Type B pancreatic cell (in vitro differentiated cells): ENCODE data around the gene SRRM2. TPM values are rescaled to one million over a fixed set of nuclear protein-coding genes. Genes with fewer than 3 reads are reported as not detected.

ENCODE experiments used
- DNase-seq: peaks from one replicate; pipeline ENCODE4 v3.0.0; 2021; ENCODE audit warnings: mixed read lengths; ENCODE audit not compliant: unreplicated experiment; ENCODE audit errors: extremely low spot score
- H3K27ac Mint-ChIP-seq: 2 replicates; pipeline ENCODE4 v1.8.0; 2021; ENCODE audit warnings: mild to moderate bottlenecking, mixed read lengths
- H3K27me3 Mint-ChIP-seq: 2 replicates; pipeline ENCODE4 v1.8.0; 2021; ENCODE audit warnings: mixed read lengths
- H3K36me3 Mint-ChIP-seq: 2 replicates; pipeline ENCODE4 v1.8.0; 2021; ENCODE audit warnings: mixed read lengths
- H3K4me1 Mint-ChIP-seq: one replicate; pipeline ENCODE4 v1.8.0; 2021; ENCODE audit warnings: mixed read lengths; ENCODE audit not compliant: unreplicated experiment
- H3K4me3 Mint-ChIP-seq: 2 replicates; pipeline ENCODE4 v1.8.0; 2021; ENCODE audit warnings: mild to moderate bottlenecking, mixed read lengths
- H3K9me3 Mint-ChIP-seq: 2 replicates; pipeline ENCODE4 v1.8.0; 2021; ENCODE audit warnings: mixed read lengths
- long read RNA-seq: library from polyadenylated mRNA; unstranded; transcript quantifications from one replicate; pipeline ENCODE4 v2.0.0, GENCODE V29; 2020
- total RNA-seq: library from RNA; stranded (reverse); gene quantifications from 2 replicates; pipeline ENCODE4 v1.2.1, GENCODE V29; 2021; ENCODE audit warnings: low replicate concordance
- TF ChIP-seq, protein P1 (sequence below): fragments of 200-600 bp; sonication (generic); conservative IDR thresholded peaks from 2 replicates; pipeline ENCODE4 v1.5.0; 2021; ENCODE audit warnings: antibody characterized with exemption, mild to moderate bottlenecking

SRRM2 gene
- 620 and 749 TPM in 2 replicates for total RNA-seq
- long read RNA-seq, partial matches to known transcripts: 1 of 9 reads
- long read RNA-seq, other reads (novel, unspliced or antisense): 8 of 9 reads

DNA sequence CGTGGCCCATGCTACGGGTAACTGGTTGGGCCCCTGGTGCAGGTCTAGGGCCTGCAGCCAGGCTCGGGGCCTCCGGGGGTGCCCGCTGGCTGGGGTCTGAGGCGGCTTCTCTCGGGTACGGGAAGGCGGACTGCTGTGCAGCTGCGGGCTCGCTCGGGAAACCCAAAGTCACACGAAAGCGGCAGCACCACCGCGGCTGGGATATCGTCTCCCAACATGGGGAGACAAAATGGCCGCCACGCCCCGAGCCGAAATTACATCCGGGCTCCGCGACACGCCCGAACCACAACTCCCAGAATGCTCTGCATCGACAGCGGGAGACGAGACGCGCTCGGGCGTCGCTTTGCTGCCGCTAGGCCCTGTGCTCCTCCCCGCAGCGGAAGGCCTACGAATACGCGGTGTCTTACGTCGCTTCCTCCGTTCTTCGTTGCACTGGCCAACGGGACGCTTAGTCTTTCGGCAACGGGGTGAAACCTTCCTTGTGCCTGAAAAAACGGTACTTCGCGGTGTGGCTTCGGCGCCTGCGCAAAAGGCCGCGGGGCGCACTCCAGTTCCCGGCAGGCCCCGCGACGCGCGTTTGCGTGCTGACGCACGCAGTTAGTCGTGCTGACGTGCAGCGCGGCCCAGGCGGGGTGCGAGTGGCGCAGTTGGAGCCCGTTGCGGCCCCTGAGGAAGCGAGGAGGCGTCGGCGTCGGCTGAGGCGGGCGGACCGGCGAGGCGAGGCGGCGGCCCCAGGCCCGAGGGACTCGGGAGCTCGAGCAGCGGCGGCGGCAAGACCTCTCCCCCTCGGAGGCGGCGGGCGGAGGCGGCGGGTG is at the start of gene SRRM2:
Gene SRRM2, plus strand, starts transcription at position 604 of the 815 bp plus-strand sequence. CDS start 3,727 bp downstream, outside the sequence.
- Mint-ChIP-seq H3K27me3 (no peaks in the 10 kb centered on the region), H3K4me3 (peak within 1 kb of the TSS; percentile 94), H3K36me3 (peaks cover 34% of the 10 kb centered on the region), H3K9me3 (no peaks in the 10 kb centered on the region), H3K4me1 (peaks cover 34% of the 10 kb centered on the region), H3K27ac (peak within 1 kb of the TSS; percentile 99)
- TF ChIP-seq, protein P1, sequence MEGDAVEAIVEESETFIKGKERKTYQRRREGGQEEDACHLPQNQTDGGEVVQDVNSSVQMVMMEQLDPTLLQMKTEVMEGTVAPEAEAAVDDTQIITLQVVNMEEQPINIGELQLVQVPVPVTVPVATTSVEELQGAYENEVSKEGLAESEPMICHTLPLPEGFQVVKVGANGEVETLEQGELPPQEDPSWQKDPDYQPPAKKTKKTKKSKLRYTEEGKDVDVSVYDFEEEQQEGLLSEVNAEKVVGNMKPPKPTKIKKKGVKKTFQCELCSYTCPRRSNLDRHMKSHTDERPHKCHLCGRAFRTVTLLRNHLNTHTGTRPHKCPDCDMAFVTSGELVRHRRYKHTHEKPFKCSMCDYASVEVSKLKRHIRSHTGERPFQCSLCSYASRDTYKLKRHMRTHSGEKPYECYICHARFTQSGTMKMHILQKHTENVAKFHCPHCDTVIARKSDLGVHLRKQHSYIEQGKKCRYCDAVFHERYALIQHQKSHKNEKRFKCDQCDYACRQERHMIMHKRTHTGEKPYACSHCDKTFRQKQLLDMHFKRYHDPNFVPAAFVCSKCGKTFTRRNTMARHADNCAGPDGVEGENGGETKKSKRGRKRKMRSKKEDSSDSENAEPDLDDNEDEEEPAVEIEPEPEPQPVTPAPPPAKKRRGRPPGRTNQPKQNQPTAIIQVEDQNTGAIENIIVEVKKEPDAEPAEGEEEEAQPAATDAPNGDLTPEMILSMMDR: no peak
- peak; percentile 96 for DNase-seq

DNA sequence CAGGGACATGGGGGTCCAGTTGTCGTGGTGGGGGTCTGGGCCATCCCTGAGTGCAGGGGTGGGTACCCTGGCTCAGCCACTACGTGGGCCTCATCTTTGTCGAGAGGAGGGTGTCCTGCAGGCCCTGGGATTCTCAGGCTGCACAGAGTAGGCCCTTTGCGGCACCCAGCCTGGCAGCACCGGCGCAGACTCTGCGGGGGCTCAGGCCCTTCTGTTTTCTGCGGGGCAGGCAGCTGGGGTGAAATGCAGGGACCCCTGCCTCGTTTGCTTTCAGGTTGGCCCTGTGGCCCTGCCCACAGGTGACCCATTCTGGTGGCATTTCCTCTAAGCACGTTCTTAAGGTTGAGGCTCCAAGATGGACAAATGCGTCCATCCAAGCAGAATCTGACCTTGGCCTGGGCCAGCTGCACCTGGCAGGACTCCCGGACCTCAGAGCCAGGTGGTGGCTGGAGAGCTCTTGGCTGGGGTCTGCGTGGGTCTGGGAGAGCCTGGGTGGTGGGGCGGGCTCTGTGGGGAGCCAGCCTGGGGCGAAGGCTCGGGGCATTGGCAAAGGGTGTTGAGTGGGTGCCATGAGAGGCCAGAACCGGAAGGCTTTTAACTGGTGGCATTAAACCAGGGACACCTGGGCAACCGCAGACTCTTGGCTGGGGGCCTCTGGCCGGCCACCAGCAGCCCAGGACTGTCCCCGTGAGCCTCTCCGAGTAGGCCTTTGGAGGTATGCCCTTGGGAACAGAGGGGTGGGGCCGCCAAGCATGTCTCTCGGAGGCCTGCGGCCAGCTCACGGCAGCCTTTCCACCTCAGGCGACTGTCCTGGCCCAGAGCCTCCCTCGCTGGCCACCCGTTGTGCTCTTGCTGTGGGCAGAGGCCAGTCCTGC is 49.3 kb upstream of the SRRM2 start:
- TF ChIP-seq, protein P1: no peak
- H3K4me1 Mint-ChIP-seq: no peaks in the 10 kb centered on the region
- H3K4me3 Mint-ChIP-seq: no peak overlapping the region
- no peaks in the 10 kb centered on the region for H3K36me3 Mint-ChIP-seq
- no peak overlapping the region for H3K27ac Mint-ChIP-seq
- DNase-seq: no peak
- H3K9me3 Mint-ChIP-seq: no peaks in the 10 kb centered on the region
- no peaks in the 10 kb centered on the region for H3K27me3 Mint-ChIP-seq

DNA sequence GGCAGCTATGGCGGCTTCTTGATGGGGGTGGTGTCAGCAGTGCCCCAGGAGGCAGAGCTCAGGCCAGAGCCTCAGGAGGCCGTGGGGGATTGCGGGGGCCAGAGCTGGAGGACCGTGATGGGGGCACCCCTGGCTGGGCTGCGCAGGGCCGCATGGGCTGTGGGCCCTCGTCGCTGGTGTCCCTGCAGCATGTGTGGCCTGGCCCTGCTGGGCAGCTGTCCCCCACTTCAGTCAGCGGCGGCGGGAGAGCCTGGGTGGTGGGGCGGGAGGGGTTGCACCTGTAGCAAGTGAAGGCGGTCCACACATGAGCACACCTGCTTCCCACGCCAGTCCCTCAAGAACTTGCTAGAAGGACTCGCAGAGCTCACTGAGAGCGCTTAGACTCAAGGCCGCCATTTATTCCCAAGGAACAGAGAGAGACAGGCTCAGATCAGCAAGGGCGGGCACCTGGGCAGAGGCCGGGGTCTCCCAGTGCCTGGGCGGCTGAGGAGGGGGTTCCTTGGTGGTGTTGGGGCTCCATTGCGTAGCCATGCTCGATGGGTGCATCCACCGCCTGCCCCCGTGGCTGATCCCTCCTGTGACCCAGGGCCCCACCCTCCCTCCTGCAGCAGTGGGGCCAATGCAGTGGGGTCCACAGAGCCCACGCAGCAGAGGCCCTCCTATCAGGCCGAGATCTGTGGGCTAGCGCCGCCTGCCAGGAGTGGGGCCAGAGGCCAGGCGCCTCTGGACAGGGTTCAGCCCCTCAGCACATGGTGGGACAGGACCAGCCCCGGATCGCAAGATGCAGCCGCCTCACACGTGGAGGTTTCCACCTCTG is 48.1 kb upstream of the SRRM2 start:
- TF ChIP-seq, protein P1: no peak
- Mint-ChIP-seq H3K4me1 (no peaks in the 10 kb centered on the region), H3K27me3 (no peaks in the 10 kb centered on the region), H3K27ac (no peak overlapping the region), H3K9me3 (no peaks in the 10 kb centered on the region), H3K4me3 (no peak overlapping the region), H3K36me3 (no peaks in the 10 kb centered on the region)
- DNase-seq: no peak

DNA sequence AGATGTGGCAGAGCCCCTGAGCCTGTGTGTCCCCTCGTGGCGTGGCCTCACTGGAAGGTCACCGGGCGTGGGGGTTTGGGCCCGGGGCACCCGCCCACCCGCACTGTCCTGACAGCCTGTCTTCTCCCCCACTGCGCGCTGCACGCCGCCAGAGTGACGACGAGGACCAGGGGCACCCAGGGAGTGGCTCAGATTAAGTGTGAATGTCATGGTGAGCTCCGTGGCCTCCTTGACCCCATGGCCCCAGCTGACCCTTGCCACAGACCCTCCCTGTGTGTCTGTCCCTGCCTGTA is 47.5 kb upstream of the SRRM2 start:
- H3K4me1 Mint-ChIP-seq: no peaks in the 10 kb centered on the region

DNA sequence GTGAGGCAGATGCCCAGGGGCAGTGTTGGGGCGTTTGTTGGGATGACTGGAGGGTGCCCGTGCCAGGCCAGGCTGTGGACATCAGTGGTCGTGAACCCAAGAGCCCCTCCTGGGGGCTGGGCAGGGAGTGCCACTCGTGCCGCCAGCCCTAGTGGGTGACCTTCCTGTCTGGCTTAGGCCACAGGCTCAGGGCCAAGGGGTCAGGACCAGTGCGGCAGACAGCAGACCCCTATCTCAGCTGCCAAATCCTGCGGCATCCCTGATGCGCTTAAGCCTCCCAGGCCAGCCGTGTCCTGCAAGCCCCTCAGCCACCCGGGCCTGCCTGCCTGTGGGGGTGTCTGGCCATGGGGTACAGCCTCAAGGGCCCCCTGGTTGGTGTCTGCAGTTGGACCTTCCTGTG is 47.1 kb upstream of the SRRM2 start:
- Mint-ChIP-seq H3K27me3 (no peaks in the 10 kb centered on the region), H3K9me3 (no peaks in the 10 kb centered on the region), H3K36me3 (no peaks in the 10 kb centered on the region), H3K4me3 (no peak overlapping the region), H3K27ac (no peak overlapping the region), H3K4me1 (no peaks in the 10 kb centered on the region)
- no peak for DNase-seq
- TF ChIP-seq, protein P1: no peak

More for the DNA sequence above, 47.5 kb upstream of the SRRM2 start:
- H3K27me3 Mint-ChIP-seq: no peaks in the 10 kb centered on the region
- no peak overlapping the region for H3K27ac Mint-ChIP-seq
- no peak for DNase-seq
- no peak overlapping the region for H3K4me3 Mint-ChIP-seq
- TF ChIP-seq, protein P1: no peak
- H3K9me3 Mint-ChIP-seq: no peaks in the 10 kb centered on the region
- no peaks in the 10 kb centered on the region for H3K36me3 Mint-ChIP-seq
